Measurements from ENCODE around the gene SHROOM3.

DNA sequence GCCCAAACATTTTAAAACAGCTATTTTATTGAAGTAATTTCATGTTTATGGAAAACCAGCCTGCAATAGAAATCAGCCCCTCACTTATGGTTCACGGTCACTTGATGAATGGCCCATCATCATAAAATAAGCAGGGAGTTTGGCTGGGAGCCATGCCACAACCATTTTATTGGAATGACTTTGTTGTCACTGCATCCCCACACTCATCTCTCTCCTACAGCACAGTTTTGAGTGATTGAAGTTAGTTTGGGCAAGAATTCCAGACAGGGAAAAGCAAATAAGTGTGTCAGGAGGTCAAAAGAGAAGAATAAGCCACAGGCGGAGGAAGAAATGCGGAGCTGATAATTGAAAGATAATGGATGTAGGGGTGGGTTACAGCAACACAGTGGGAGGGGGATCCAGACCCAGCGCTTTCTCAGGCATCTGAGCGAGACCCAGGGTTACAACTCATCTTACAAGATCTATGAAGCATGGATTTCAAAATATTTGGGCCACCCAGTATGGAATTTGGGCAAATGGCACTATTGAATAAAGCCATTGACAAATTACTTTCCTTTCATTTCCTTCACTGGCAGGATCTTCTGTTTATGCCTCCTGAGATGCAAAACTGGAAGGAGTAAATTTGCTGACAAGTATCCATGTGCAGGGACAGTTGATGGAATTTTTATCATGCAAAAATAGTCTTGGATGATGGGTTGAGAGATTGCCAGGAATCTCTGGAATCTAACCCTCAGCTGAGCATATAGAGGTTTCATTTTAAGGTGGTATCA is 100.8 kb downstream of the SHROOM3 start:
- TF ChIP-seq CTBP1 (IDR thresholded peaks at IDR 0.05; ENCODE audit: borderline replicate concordance), result peak; percentile 38; the same call in 1 of the 2 replicates
- no peak for TF ChIP-seq HDGF (IDR thresholded peaks at IDR 0.05; ENCODE audit: borderline replicate concordance)
- TF ChIP-seq FOXA1 (IDR thresholded peaks at IDR 0.05), result no peak
- TF ChIP-seq ZNF384 (IDR thresholded peaks at IDR 0.05), result no peak
- TF ChIP-seq PKNOX1 (IDR thresholded peaks at IDR 0.05), result peak; percentile 63
- no peak for TF ChIP-seq BHLHE40 (IDR thresholded peaks at IDR 0.05; ENCODE audit: borderline replicate concordance)
- no peak for TF ChIP-seq ARNT (IDR thresholded peaks at IDR 0.05)
- TF ChIP-seq SP1 (IDR thresholded peaks at IDR 0.05), result no peak
- no peak for TF ChIP-seq FOXK2 (IDR thresholded peaks at IDR 0.05)
